HL-60 (cell line): Measurements from ENCODE around the gene CCDC82.

Experiments used
- DNase-seq, 2 experiments: peaks; one replicate each; pipeline ENCODE4 v3.0.0-alpha.2; 2010 to 2020; ENCODE audit warnings: low read depth in 1 of 2, low spot score in 1 of 2
- H3K27ac ChIP-seq: fragments of 250-450 bp; sonication (Bioruptor Pico); replicated peaks from 2 replicates; pipeline ENCODE4 v1.5.1; 2020; ENCODE audit warnings: mild to moderate bottlenecking, moderate library complexity
- H3K27me3 ChIP-seq: fragments of 250-450 bp; sonication (Bioruptor Pico); 2 replicates; pipeline ENCODE4 v1.5.1; 2021; ENCODE audit warnings: mild to moderate bottlenecking, moderate library complexity; ENCODE audit not compliant: insufficient read depth, poor library complexity, severe bottlenecking
- H3K4me3 ChIP-seq: replicated peaks from 2 replicates; pipeline ENCODE4 v1.5.1; 2011; ENCODE audit warnings: mild to moderate bottlenecking, control low read depth, low read length; ENCODE audit not compliant: insufficient read depth
- GABPA ChIP-seq: IDR thresholded peaks from 2 replicates; pipeline ENCODE4 v1.6.1; 2012; ENCODE audit warnings: low read depth
- POLR2AphosphoS5 ChIP-seq: IDR thresholded peaks from 2 replicates; pipeline ENCODE4 v1.6.1; 2012; ENCODE audit warnings: low read depth
- SPI1 ChIP-seq: IDR thresholded peaks from 2 replicates; pipeline ENCODE4 v1.6.1; 2012; ENCODE audit warnings: low read depth, mild to moderate bottlenecking, borderline replicate concordance
- TF ChIP-seq, protein P1 (sequence below): IDR thresholded peaks from 2 replicates; pipeline ENCODE4 v1.6.1; 2012; ENCODE audit warnings: low read depth; ENCODE audit not compliant: insufficient replicate concordance
- TF ChIP-seq, protein P2 (sequence below): IDR thresholded peaks from one replicate; pipeline ENCODE4 v1.5.1; 2011; ENCODE audit warnings: low read length, control low read depth, inconsistent platforms; ENCODE audit not compliant: insufficient read depth

The CCDC82 gene

GRCh38 chr11:96330511-96330859 lies 59.2 kb downstream of the CCDC82 start:
- H3K27me3 ChIP-seq: no peaks in the 10 kb centered on the region
- no peak for TF ChIP-seq SPI1
- no peak for TF ChIP-seq POLR2AphosphoS5
- no peak for TF ChIP-seq GABPA
- TF ChIP-seq, protein P1, sequence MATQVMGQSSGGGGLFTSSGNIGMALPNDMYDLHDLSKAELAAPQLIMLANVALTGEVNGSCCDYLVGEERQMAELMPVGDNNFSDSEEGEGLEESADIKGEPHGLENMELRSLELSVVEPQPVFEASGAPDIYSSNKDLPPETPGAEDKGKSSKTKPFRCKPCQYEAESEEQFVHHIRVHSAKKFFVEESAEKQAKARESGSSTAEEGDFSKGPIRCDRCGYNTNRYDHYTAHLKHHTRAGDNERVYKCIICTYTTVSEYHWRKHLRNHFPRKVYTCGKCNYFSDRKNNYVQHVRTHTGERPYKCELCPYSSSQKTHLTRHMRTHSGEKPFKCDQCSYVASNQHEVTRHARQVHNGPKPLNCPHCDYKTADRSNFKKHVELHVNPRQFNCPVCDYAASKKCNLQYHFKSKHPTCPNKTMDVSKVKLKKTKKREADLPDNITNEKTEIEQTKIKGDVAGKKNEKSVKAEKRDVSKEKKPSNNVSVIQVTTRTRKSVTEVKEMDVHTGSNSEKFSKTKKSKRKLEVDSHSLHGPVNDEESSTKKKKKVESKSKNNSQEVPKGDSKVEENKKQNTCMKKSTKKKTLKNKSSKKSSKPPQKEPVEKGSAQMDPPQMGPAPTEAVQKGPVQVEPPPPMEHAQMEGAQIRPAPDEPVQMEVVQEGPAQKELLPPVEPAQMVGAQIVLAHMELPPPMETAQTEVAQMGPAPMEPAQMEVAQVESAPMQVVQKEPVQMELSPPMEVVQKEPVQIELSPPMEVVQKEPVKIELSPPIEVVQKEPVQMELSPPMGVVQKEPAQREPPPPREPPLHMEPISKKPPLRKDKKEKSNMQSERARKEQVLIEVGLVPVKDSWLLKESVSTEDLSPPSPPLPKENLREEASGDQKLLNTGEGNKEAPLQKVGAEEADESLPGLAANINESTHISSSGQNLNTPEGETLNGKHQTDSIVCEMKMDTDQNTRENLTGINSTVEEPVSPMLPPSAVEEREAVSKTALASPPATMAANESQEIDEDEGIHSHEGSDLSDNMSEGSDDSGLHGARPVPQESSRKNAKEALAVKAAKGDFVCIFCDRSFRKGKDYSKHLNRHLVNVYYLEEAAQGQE: no peak
- no peak overlapping the region for H3K4me3 ChIP-seq
- no peak overlapping the region for H3K27ac ChIP-seq
- no peak for DNase-seq

- no peak overlapping the region for H3K27ac ChIP-seq
- TF ChIP-seq POLR2AphosphoS5 (no peak), SPI1 (no peak), GABPA (no peak)
- TF ChIP-seq, protein P2, sequence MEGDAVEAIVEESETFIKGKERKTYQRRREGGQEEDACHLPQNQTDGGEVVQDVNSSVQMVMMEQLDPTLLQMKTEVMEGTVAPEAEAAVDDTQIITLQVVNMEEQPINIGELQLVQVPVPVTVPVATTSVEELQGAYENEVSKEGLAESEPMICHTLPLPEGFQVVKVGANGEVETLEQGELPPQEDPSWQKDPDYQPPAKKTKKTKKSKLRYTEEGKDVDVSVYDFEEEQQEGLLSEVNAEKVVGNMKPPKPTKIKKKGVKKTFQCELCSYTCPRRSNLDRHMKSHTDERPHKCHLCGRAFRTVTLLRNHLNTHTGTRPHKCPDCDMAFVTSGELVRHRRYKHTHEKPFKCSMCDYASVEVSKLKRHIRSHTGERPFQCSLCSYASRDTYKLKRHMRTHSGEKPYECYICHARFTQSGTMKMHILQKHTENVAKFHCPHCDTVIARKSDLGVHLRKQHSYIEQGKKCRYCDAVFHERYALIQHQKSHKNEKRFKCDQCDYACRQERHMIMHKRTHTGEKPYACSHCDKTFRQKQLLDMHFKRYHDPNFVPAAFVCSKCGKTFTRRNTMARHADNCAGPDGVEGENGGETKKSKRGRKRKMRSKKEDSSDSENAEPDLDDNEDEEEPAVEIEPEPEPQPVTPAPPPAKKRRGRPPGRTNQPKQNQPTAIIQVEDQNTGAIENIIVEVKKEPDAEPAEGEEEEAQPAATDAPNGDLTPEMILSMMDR: no peak
- TF ChIP-seq, protein P1: no peak
- no peak for DNase-seq
- no peak overlapping the region for H3K4me3 ChIP-seq
- no peaks in the 10 kb centered on the region for H3K27me3 ChIP-seq
Observed at GRCh38 chr11:96329855-96330510, 59.7 kb downstream of the CCDC82 start.

GRCh38 chr11:96329419-96329818 lies 60.3 kb downstream of the CCDC82 start:
- no peaks in the 10 kb centered on the region for H3K27me3 ChIP-seq
- no peak overlapping the region for H3K4me3 ChIP-seq
- TF ChIP-seq, protein P2: no peak
- TF ChIP-seq GABPA (no peak), SPI1 (no peak), POLR2AphosphoS5 (no peak)
- TF ChIP-seq, protein P1: no peak
- H3K27ac ChIP-seq: no peak overlapping the region
- DNase-seq: no peak
